ENCODE data around the gene RER1.
A peak's percentile ranks its signal among the peaks of the same experiment; 100 is the strongest.

The RER1 gene

GRCh38 chr1:2391041-2391930 lies at the start of gene RER1, which contains the start of gene MORN1:
TSS of gene RER1 (plus strand) at chr1:2391841. CDS start at chr1:2395791, 3,950 bp downstream.
TSS of gene MORN1 (minus strand) at chr1:2391554. CDS start at chr1:2391533, 21 bp downstream.
- peak; percentile 100 for DNase-seq

GRCh38 chr1:2342384-2343022 lies 49.1 kb upstream of the RER1 start:
- DNase-seq: no peak

GRCh38 chr1:2343023-2343935 lies 48.4 kb upstream of the RER1 start:
- DNase-seq: no peak

GRCh38 chr1:2344121-2344681 lies 47.4 kb upstream of the RER1 start:
- no peak for DNase-seq

- DNase-seq: no peak
Observed at GRCh38 chr1:2344744-2345296, 46.8 kb upstream of the RER1 start.

- DNase-seq: peak; percentile 41
Observed at GRCh38 chr1:2345297-2346075, 46.2 kb upstream of the RER1 start.

GRCh38 chr1:2346691-2347408 lies 44.8 kb upstream of the RER1 start:
- DNase-seq: no peak

- no peak for DNase-seq
Observed at GRCh38 chr1:2347409-2347785, 44.2 kb upstream of the RER1 start.

GRCh38 chr1:2347896-2348295 lies 43.7 kb upstream of the RER1 start:
- DNase-seq: no peak

- no peak for DNase-seq
Observed at GRCh38 chr1:2348346-2349325, 43.0 kb upstream of the RER1 start.

GRCh38 chr1:2349806-2350205 lies 41.8 kb upstream of the RER1 start:
- DNase-seq: no peak

- no peak for DNase-seq
Observed at GRCh38 chr1:2350501-2350900, 41.1 kb upstream of the RER1 start.

- DNase-seq: no peak
Observed at GRCh38 chr1:2350911-2351655, 40.6 kb upstream of the RER1 start.

GRCh38 chr1:2351723-2352122 lies 39.9 kb upstream of the RER1 start:
- no peak for DNase-seq

GRCh38 chr1:2352341-2352896 lies 39.2 kb upstream of the RER1 start:
- no peak for DNase-seq

- no peak for DNase-seq
Observed at GRCh38 chr1:2352897-2353550, 38.6 kb upstream of the RER1 start.

- DNase-seq: no peak
Observed at GRCh38 chr1:2353551-2354438, 37.8 kb upstream of the RER1 start.
